ENCODE data around the gene SDK2.

DNA sequence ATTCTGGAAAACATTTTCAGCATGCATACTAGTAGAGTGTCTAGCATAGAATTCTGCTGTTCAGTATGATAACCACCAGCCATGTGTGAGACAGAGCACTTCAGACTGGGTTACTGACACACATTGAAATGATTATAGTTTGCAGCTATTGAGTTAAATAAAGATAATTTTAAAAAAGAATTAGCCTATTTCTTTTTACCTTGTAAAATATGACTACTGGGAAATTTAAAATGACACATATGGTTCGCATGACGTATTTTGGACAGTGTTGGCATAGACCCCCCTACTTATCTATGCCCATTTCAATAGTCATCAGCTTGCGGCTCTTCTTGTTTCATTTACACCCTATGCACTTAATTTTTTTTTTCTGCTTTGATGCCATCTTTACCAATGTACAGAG lies 4.7 kb upstream of the SDK2 start:
- TF ChIP-seq POLR2AphosphoS5 (IDR thresholded peaks at IDR 0.05; ENCODE audit: low read depth) (no peak), GABPA (IDR thresholded peaks at IDR 0.05; ENCODE audit: low read depth) (no peak)
- TF ChIP-seq, protein P1, sequence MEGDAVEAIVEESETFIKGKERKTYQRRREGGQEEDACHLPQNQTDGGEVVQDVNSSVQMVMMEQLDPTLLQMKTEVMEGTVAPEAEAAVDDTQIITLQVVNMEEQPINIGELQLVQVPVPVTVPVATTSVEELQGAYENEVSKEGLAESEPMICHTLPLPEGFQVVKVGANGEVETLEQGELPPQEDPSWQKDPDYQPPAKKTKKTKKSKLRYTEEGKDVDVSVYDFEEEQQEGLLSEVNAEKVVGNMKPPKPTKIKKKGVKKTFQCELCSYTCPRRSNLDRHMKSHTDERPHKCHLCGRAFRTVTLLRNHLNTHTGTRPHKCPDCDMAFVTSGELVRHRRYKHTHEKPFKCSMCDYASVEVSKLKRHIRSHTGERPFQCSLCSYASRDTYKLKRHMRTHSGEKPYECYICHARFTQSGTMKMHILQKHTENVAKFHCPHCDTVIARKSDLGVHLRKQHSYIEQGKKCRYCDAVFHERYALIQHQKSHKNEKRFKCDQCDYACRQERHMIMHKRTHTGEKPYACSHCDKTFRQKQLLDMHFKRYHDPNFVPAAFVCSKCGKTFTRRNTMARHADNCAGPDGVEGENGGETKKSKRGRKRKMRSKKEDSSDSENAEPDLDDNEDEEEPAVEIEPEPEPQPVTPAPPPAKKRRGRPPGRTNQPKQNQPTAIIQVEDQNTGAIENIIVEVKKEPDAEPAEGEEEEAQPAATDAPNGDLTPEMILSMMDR (IDR thresholded peaks at IDR 0.05; ENCODE audit: insufficient read depth, low read length), result no peak
